ENCODE measurements around the gene TKT.

GRCh38 chr3:53269888-53270880 lies 14.4 kb upstream of the TKT start:
- TF ChIP-seq GATA2 (IDR thresholded peaks at IDR 0.05; ENCODE audit: low read depth, low read length), result no peak
- no peak for TF ChIP-seq GATA3 (IDR thresholded peaks at IDR 0.05; ENCODE audit: low read depth, low read length)

Measured in SH-SY5Y (cell line).